Astrocyte of the cerebellum (primary cell): ENCODE measurements around the gene C7orf25.

ENCODE experiments used
- DNase-seq: peaks from one replicate; pipeline ENCODE4 v3.0.0-alpha.2; 2011; ENCODE audit warnings: low read depth
- H3K4me3 ChIP-seq: 2 replicates; pipeline ENCODE4 v1.5.1; 2011; ENCODE audit warnings: mild to moderate bottlenecking, low read depth, low read length, moderate library complexity
- in situ Hi-C: cut with HindIII; loops from 2 replicates; pipeline ENCODE4 v1.10.0; 2017; ENCODE audit warnings: low sequenced_read_pairs
- TF ChIP-seq, protein P1 (sequence below): IDR thresholded peaks from 2 replicates; pipeline ENCODE4 v1.5.1; 2012; ENCODE audit warnings: low read length, low read depth, moderate library complexity, mild to moderate bottlenecking; ENCODE audit errors: missing control alignments

C7orf25 gene

DNA sequence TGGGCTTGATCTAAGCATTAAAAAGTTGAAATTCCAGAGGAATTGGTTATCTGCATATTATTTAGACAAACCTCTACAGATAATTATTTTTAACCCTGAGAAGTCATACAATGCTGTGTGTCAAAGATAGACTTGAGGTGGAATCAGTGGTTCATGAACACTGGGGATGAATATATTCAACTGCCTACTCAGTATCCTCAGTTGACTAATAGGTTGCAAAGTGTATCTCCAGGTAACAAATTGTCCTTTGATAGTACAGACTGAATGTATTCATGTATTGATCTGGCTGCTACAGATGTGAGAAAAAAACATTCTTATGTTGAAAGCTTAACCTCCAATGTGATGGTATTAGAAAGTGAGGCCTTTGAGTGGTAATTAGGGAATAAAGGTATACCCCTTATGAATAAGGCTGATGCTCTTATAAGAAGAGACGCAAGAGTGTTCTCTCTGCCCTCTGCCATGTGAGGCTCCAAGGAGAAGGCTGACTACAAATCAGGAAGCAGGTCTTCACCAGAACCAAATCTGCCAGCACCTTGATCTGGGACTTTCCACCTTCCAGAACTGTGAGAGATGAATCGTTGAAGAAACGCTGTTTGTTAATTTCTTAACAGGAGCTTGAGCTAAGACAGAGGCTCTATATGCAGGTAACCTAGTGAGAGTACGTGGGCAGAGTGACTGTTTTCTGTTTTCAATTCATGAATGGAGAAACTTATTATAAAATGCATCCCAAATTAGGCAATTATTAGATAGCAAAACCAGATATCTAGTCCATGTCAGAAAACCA lies 27.8 kb upstream of the C7orf25 start:
- TF ChIP-seq, protein P1, sequence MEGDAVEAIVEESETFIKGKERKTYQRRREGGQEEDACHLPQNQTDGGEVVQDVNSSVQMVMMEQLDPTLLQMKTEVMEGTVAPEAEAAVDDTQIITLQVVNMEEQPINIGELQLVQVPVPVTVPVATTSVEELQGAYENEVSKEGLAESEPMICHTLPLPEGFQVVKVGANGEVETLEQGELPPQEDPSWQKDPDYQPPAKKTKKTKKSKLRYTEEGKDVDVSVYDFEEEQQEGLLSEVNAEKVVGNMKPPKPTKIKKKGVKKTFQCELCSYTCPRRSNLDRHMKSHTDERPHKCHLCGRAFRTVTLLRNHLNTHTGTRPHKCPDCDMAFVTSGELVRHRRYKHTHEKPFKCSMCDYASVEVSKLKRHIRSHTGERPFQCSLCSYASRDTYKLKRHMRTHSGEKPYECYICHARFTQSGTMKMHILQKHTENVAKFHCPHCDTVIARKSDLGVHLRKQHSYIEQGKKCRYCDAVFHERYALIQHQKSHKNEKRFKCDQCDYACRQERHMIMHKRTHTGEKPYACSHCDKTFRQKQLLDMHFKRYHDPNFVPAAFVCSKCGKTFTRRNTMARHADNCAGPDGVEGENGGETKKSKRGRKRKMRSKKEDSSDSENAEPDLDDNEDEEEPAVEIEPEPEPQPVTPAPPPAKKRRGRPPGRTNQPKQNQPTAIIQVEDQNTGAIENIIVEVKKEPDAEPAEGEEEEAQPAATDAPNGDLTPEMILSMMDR: no peak
- in situ Hi-C loops: loop anchor here (25.0 kb wide), 1 partner anchor 498 kb away; no protein-coding TSS in a partner anchor
- H3K4me3 ChIP-seq: no peak overlapping the region
- no peak for DNase-seq

DNA sequence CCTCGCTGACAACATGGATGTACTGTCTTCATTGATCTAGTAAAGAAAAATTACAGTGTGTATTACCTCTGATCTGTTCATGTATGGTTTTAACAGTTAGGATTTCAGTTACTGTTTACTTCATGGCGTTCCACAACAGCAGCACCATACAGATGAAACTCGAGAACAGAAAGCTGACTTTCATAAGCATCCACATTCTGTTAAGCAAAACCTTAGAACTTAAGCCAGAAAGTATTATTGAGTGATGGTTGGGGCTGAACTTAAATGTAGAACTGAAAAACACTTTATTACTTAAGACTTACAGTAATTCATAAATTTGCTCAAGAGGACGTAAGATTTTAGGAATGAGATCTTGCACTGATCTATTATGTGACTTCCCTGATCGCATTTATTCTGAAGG lies 24.0 kb upstream of the C7orf25 start:
- TF ChIP-seq, protein P1: no peak
- H3K4me3 ChIP-seq: no peak overlapping the region
- no peak for DNase-seq
- in situ Hi-C loops: loop anchor here (25.0 kb wide), 1 partner anchor 501 kb away; no protein-coding TSS in a partner anchor

- H3K4me3 ChIP-seq: no peak overlapping the region
- in situ Hi-C loops: loop anchor here (25.0 kb wide), 1 partner anchor 503 kb away; no protein-coding TSS in a partner anchor
- no peak for DNase-seq
- TF ChIP-seq, protein P1: no peak
Measured at GRCh38 chr7:42934291-42934690, 22.4 kb upstream of the C7orf25 start.

DNA sequence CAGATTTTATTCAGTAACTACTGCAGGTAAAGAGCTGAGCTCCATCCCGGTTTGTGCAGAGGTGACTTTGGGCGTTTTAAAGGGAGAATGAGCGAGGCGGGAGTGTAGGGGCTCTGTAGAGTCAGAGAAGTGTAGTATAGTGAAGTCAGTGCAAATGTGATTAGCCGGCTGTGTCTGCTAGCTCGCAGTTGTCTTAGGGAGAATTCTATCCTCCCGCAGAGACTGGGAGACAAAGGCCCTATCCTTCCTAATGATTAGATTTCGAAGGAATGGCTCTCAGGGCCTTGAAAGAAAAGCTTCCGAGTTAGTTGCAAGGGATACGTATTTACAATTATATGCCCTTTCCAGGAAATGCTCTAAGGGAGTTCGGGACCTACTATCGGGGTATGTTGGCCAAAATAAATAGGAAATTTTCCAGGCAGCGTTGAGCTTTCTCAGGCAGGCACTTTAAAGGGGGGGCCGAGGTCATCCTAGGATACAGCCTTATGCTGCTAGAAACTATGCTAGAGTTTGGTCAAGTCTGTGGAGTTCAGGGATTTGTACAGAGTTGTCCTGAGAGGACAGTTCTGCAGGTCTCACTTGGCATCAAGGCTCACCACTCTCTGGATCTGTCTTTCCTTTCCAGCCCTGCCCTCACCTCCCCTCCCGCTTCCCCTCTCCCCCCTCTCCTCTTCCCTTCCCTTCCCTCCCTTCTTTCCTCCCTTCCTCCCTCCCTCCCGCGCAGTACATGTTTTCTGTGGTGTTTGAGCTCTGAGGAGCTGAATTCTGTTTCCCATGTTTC lies 21.1 kb upstream of the C7orf25 start:
- H3K4me3 ChIP-seq: peak overlapping the region; percentile 73
- in situ Hi-C loops: loop anchor here (25.0 kb wide), 1 partner anchor 504 kb away; no protein-coding TSS in a partner anchor
- DNase-seq: no peak
- TF ChIP-seq, protein P1: no peak

GRCh38 chr7:42931834-42932651 lies 20.2 kb upstream of the C7orf25 start, which contains the start of the genes MRPL32 and PSMA2:
TSS of gene MRPL32 (plus strand) at chr7:42932376. CDS start at chr7:42932387, 11 bp downstream.
TSS of gene PSMA2 (minus strand) at chr7:42932174. CDS start at chr7:42932158, 16 bp downstream.
- TF ChIP-seq, protein P1: no peak
- peak within 1 kb of the TSS; percentile 73 for H3K4me3 ChIP-seq
- DNase-seq: peak; percentile 96
- in situ Hi-C loops: loop anchor here (25.0 kb wide), 1 partner anchor 505 kb away; no protein-coding TSS in a partner anchor
